Omental fat pad (tissue), 4 donors: Measurements from ENCODE around the gene ARPIN. TPM values are rescaled to one million over a fixed set of nuclear protein-coding genes. Genes with fewer than 3 reads are reported as not detected.
"Not testable (repeated sequence)": the region's sequence is repeated elsewhere in the genome, so short reads cannot be mapped to it uniquely, and the experiment has no call there.

Experiments used
- ATAC-seq: fragments of 150-250 bp; one replicate; pipeline ENCODE4 v1.9.1; 2016; ENCODE audit warnings: mild to moderate bottlenecking, moderate library complexity; ENCODE audit not compliant: low FRiP score
- DNase-seq: peaks from one replicate; pipeline ENCODE4 v3.0.0-alpha.2; 2019; ENCODE audit warnings: low spot score
- total RNA-seq, 4 donors: library from RNA; depleted of rRNA; stranded (reverse); fragments of >200 nt; gene quantifications; one replicate each; pipeline ENCODE4 v1.1.0, GENCODE V29; 2016
- TF ChIP-seq, protein P1 (sequence below), 3 donors: fragments of 450-650 bp; IDR thresholded peaks; one replicate each; pipeline ENCODE4 v1.5.1; 2016 to 2017; ENCODE audit warnings: antibody characterized with exemption in 3 of 3, mild to moderate bottlenecking in 3 of 3, moderate library complexity in 2 of 3

Gene ARPIN
- total RNA-seq, 4 donors from 2014 or later: 12.3 to 19.9 (median 17.4) TPM

DNA sequence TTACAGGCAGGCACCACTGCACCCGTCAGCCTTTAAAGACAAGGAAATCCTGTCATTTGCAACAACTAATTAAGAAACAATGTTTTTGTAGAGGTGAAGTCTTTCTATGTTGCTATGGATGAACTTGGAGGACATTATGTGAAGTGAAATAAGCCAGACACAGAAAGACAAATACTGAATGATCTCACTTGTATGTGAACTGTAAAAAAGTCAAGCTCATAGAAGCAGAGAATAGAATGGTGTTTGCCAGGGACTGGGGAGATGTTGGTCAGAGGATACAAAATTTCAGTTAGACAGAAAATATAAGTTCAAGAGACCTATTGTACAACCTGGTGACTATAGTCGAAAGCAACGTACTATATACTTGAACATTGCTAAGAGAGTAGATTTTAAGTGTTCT is 27.2 kb upstream of the ARPIN start:
- no peak for DNase-seq
- TF ChIP-seq, protein P1, sequence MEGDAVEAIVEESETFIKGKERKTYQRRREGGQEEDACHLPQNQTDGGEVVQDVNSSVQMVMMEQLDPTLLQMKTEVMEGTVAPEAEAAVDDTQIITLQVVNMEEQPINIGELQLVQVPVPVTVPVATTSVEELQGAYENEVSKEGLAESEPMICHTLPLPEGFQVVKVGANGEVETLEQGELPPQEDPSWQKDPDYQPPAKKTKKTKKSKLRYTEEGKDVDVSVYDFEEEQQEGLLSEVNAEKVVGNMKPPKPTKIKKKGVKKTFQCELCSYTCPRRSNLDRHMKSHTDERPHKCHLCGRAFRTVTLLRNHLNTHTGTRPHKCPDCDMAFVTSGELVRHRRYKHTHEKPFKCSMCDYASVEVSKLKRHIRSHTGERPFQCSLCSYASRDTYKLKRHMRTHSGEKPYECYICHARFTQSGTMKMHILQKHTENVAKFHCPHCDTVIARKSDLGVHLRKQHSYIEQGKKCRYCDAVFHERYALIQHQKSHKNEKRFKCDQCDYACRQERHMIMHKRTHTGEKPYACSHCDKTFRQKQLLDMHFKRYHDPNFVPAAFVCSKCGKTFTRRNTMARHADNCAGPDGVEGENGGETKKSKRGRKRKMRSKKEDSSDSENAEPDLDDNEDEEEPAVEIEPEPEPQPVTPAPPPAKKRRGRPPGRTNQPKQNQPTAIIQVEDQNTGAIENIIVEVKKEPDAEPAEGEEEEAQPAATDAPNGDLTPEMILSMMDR (IDR thresholded peaks at IDR 0.05): no peak
- no peak for ATAC-seq

DNA sequence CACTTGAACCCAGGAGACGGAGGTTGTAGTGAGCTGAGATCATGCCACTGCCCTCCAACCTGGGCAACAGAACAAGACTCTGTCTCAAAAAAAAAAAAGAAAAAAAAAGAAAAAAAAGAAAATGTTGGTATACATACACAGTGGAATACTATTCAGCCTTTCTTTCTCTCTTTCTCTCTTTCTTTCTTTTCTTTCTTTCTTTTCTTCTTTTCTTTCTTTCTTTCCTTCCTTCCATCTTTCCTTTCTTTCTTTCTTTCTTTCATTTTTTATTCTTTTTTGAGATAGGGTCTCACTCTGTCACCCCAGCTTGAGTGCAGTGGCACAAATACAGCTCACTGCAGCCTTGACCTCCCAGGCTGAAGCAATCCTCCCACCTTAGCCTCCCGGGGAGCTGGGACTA is 26.6 kb upstream of the ARPIN start:
- DNase-seq, ATAC-seq: not testable (repeated sequence)

DNA sequence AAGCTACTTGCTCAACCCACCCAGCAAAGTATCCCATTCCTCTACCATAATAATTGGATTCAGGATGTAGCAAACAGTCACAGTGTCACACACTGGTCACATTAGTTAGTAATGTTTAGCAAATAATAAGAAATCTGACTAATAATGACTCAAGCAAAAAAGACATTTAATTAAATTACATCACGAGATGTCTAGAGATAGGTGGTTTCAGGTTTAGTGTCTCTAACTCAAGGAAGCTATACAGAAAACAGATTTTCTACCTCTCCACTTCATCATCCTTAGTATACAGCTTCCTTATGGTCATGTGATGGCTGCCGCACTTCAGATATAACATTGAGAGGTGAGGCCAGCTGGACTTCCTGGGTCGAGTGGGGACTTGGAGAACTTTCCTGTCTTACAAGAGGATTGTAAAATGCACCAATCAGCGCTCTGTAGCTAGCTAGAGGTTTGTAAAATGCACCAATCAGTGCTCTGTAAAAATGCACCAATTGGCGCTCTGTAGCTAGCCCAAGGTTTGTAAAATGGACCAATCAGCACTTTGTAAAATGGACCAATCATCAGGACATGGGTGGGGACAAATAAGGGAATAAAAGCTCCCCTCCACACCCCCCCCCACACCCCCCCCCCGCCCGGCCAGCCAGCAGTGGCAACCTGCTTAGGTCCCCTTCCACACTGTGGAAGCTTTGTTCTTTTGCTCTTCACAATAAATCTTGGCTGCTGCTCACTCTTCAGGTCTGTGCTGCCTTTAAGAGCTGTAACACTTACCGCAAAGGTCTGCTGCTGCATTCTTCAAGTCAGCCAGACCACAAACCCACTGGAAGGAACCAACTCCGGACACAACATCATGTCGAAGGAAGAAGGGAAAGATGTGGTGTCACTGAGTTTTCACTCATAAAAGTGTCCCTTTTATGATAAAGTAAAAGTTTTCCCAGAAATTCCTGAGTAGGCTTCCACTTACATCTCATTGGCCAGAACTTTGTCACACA is 24.9 kb upstream of the ARPIN start:
- TF ChIP-seq, protein P1 (IDR thresholded peaks at IDR 0.05): no peak
- DNase-seq (no peak), ATAC-seq (no peak)

DNA sequence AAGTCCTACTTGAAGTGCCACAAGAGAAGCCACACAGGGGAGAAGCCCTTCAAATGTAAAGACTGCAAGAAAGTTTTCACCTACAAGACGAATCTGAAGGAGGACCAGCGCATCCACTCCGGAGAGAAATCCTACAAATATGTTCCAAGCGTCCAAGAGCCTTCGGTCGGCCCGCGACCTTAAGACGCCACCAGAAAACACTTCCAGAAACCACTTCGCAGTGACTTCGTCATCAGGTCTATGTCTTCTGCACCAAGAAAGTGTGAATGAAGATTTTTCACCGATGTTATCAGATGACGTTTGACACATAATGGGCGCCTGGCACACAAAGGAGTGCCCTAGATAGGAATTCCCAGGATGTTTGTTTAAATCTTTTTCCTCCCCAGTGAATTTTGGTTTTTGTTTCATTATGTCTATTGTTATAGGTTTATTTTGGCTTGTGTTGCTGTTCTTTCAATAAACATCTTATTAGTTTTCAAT is 24.1 kb upstream of the ARPIN start:
- DNase-seq: no peak
- TF ChIP-seq, protein P1 (IDR thresholded peaks at IDR 0.05): no peak
- ATAC-seq: no peak

DNA sequence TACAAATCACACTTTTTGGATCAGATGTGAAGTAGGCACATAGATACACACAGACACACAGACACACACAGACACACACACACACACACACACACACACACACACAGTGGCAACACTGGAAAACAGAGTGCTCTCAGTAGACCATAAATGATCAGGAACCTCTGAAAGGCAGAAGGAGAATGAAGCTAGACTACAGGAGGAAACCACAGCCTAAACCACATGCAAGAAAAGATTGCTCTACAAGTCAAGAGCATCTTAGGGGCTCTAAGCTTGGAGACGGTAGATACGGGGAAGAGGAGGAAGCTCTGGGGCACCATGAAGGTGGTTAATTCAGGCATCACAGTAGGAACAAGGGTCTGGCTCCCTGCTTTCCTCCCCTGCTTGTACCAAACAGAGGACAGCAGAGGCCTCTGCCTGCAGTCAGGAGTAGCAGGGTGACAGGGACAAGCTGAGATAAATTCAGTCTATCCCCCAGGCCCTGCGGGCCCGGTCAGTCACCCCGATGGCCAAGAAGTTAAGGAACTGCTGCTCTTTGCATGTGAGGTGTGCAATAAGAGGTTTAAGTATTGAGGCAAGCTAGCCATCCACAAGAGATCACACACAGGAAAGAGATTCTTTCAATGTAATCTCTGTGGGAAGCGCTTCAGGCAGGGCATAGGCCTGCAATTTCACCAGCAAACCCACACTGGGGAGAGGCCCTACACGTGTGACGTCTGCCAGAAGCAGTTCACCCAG is 23.5 kb upstream of the ARPIN start:
- no peak for ATAC-seq
- DNase-seq: no peak
- TF ChIP-seq, protein P1 (IDR thresholded peaks at IDR 0.05): no peak

DNA sequence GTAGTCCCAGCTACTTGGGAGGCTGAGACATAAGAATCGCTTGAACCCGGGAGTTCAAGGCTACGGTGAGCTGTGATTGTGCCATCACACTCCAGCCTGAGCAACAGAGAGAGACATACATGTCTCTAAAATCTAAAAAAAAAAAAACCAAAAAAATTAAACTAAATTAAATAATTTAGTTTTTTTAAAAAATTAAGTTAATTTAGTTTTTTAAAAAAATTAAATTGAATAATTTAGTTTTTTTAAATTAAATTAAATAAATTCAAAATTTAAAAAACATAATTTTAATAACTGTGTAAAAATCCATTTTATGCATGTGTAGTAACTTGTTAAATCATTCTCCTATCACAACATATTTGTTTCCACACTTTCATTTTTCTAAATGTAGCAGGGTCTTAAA is 20.1 kb upstream of the ARPIN start:
- no peak for ATAC-seq
- TF ChIP-seq, protein P1 (IDR thresholded peaks at IDR 0.05): no peak
- DNase-seq: no peak

DNA sequence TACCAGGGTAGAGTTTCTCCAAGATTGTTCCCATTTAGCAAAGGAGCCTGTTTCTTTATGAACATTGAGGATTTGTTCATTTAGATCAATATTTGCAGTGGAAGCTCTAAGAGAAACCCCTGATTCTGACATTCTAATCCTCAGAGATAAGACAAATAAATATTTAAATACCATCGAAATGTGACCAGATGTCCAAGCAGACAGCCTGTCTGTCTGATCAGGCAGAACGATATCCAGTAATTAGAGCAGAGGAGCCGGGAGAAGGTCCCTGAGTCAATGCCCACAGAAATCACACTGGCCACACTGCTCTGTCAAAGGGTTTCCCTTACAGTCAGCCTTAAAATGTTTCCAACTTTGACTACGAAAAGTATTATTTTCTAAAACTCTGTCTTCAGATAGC is 15.7 kb upstream of the ARPIN start:
- TF ChIP-seq, protein P1 (IDR thresholded peaks at IDR 0.05): no peak
- no peak for DNase-seq
- ATAC-seq: no peak
